ENCODE results near the gene SNX21.
A peak's percentile ranks its signal among the peaks of the same experiment; 100 is the strongest.

SNX21 gene

GRCh38 chr20:45843506-45843905, 9.9 kb downstream of the SNX21 start:
- Histone ChIP-seq H3K27me3 (ENCODE audit: control insufficient read depth in 1 of 2, insufficient read depth in 1 of 2, low read length in 2 of 2) (no peaks in the 10 kb centered on the region), H2BK12ac (ENCODE audit: low read length in 2 of 2) (no peak overlapping the region), H3K4me3 (ENCODE audit: insufficient read depth in 1 of 2, low read depth in 1 of 2, low read length in 2 of 2) (no peak overlapping the region), H2BK120ac (ENCODE audit: low read depth, low read length) (no peak overlapping the region), H2BK15ac (ENCODE audit: low read depth, poor library complexity, severe bottlenecking) (no peak overlapping the region), H3K9ac (ENCODE audit: low read length) (no peak overlapping the region), H3K4me2 (ENCODE audit: low read length, poor library complexity, severe bottlenecking) (no peak overlapping the region), H4K91ac (ENCODE audit: low read length) (no peak overlapping the region), H3K27ac (ENCODE audit: low read length, poor library complexity, severe bottlenecking) (no peak overlapping the region), H3K4me1 (ENCODE audit: control insufficient read depth, insufficient read depth, low read depth, low read length) (peaks cover 10% of the 10 kb centered on the region), H3K9me3 (ENCODE audit: control insufficient read depth, low read length) (no peaks in the 10 kb centered on the region), H2BK5ac (ENCODE audit: low read depth, low read length, poor library complexity, severe bottlenecking) (no peak overlapping the region), H4K8ac (ENCODE audit: low read length) (no peak overlapping the region), H3K4ac (ENCODE audit: low read depth in 1 of 2, low read length in 2 of 2) (no peak overlapping the region), H3K23ac (ENCODE audit: low read length in 2 of 2) (no peak overlapping the region), H3K79me1 (replicated peaks; ENCODE audit: low read length, poor library complexity, severe bottlenecking) (peaks cover 18% of the 10 kb centered on the region), H3K36me3 (ENCODE audit: control insufficient read depth in 1 of 2, insufficient read depth in 2 of 2, low read depth in 1 of 2, low read length in 2 of 2) (peaks cover 56 to 87% of the 10 kb centered on the region in 2 experiments), H3K18ac (ENCODE audit: low read depth in 1 of 2, low read length in 2 of 2) (no peak overlapping the region), H2AK5ac (ENCODE audit: low read length, severe bottlenecking) (no peak overlapping the region), H3K14ac (ENCODE audit: low read length in 2 of 2) (no peak overlapping the region), H2AFZ (ENCODE audit: low read depth, low read length) (no peak overlapping the region)
- WGBS, result 96% methylated on average over 14 of the region's 14 CpGs
- DNase-seq, result no peak

- H3K27me3 ChIP-seq (ENCODE audit: control insufficient read depth in 1 of 2, insufficient read depth in 1 of 2, low read length in 2 of 2), result no peaks in the 10 kb centered on the region
- no peak for DNase-seq
- H3K27ac ChIP-seq (ENCODE audit: low read length, poor library complexity, severe bottlenecking), result no peak overlapping the region
- H3K9me3 ChIP-seq (ENCODE audit: control insufficient read depth, low read length), result no peaks in the 10 kb centered on the region
- no peak overlapping the region for H3K9ac ChIP-seq (ENCODE audit: low read length)
- H3K4me3 ChIP-seq (ENCODE audit: insufficient read depth in 1 of 2, low read depth in 1 of 2, low read length in 2 of 2), result no peak overlapping the region
- H3K79me1 ChIP-seq (replicated peaks; ENCODE audit: low read length, poor library complexity, severe bottlenecking), result peaks cover 16% of the 10 kb centered on the region
- no peak overlapping the region for H3K14ac ChIP-seq (ENCODE audit: low read length in 2 of 2)
- no peak overlapping the region for H3K23ac ChIP-seq (ENCODE audit: low read length in 2 of 2)
- no peak overlapping the region for H3K4ac ChIP-seq (ENCODE audit: low read depth in 1 of 2, low read length in 2 of 2)
- H3K36me3 ChIP-seq (ENCODE audit: control insufficient read depth in 1 of 2, insufficient read depth in 2 of 2, low read depth in 1 of 2, low read length in 2 of 2), result peaks cover 55 to 84% of the 10 kb centered on the region in 2 experiments
- no peak overlapping the region for H2BK15ac ChIP-seq (ENCODE audit: low read depth, poor library complexity, severe bottlenecking)
- H2AFZ ChIP-seq (ENCODE audit: low read depth, low read length), result no peak overlapping the region
- no peak overlapping the region for H2AK5ac ChIP-seq (ENCODE audit: low read length, severe bottlenecking)
- no peak overlapping the region for H4K8ac ChIP-seq (ENCODE audit: low read length)
- no peak overlapping the region for H2BK12ac ChIP-seq (ENCODE audit: low read length in 2 of 2)
- no peak overlapping the region for H3K18ac ChIP-seq (ENCODE audit: low read depth in 1 of 2, low read length in 2 of 2)
- no peak overlapping the region for H4K91ac ChIP-seq (ENCODE audit: low read length)
- H2BK5ac ChIP-seq (ENCODE audit: low read depth, low read length, poor library complexity, severe bottlenecking), result no peak overlapping the region
- H3K4me1 ChIP-seq (ENCODE audit: control insufficient read depth, insufficient read depth, low read depth, low read length), result peaks cover 10% of the 10 kb centered on the region
- no peak overlapping the region for H2BK120ac ChIP-seq (ENCODE audit: low read depth, low read length)
- no peak overlapping the region for H3K4me2 ChIP-seq (ENCODE audit: low read length, poor library complexity, severe bottlenecking)
Observed at GRCh38 chr20:45845452-45845851, 11.9 kb downstream of the SNX21 start.

- H3K36me3 ChIP-seq (ENCODE audit: control insufficient read depth in 1 of 2, insufficient read depth in 2 of 2, low read depth in 1 of 2, low read length in 2 of 2), result peaks cover 38 to 72% of the 10 kb centered on the region in 2 experiments
- no peak overlapping the region for H3K4me2 ChIP-seq (ENCODE audit: low read length, poor library complexity, severe bottlenecking)
- H3K14ac ChIP-seq (ENCODE audit: low read length in 2 of 2), result no peak overlapping the region
- H2BK5ac ChIP-seq (ENCODE audit: low read depth, low read length, poor library complexity, severe bottlenecking), result no peak overlapping the region
- H3K23ac ChIP-seq (ENCODE audit: low read length in 2 of 2), result peak overlapping the region in 1 of 2 experiments; percentile 48
- H2AFZ ChIP-seq (ENCODE audit: low read depth, low read length), result no peak overlapping the region
- H4K8ac ChIP-seq (ENCODE audit: low read length), result no peak overlapping the region
- peaks cover 25% of the 10 kb centered on the region for H3K79me1 ChIP-seq (replicated peaks; ENCODE audit: low read length, poor library complexity, severe bottlenecking)
- no peak overlapping the region for H2BK120ac ChIP-seq (ENCODE audit: low read depth, low read length)
- no peaks in the 10 kb centered on the region for H3K9me3 ChIP-seq (ENCODE audit: control insufficient read depth, low read length)
- no peak overlapping the region for H2AK5ac ChIP-seq (ENCODE audit: low read length, severe bottlenecking)
- peak overlapping the region; percentile 7 for H4K91ac ChIP-seq (ENCODE audit: low read length)
- no peak overlapping the region for H3K27ac ChIP-seq (ENCODE audit: low read length, poor library complexity, severe bottlenecking)
- H3K27me3 ChIP-seq (ENCODE audit: control insufficient read depth in 1 of 2, insufficient read depth in 1 of 2, low read length in 2 of 2), result no peaks in the 10 kb centered on the region
- H2BK12ac ChIP-seq (ENCODE audit: low read length in 2 of 2), result no peak overlapping the region
- no peak overlapping the region for H3K18ac ChIP-seq (ENCODE audit: low read depth in 1 of 2, low read length in 2 of 2)
- H3K4ac ChIP-seq (ENCODE audit: low read depth in 1 of 2, low read length in 2 of 2), result no peak overlapping the region
- H2BK15ac ChIP-seq (ENCODE audit: low read depth, poor library complexity, severe bottlenecking), result no peak overlapping the region
- no peak for DNase-seq
- no peak overlapping the region for H3K9ac ChIP-seq (ENCODE audit: low read length)
- H3K4me3 ChIP-seq (ENCODE audit: insufficient read depth in 1 of 2, low read depth in 1 of 2, low read length in 2 of 2), result no peak overlapping the region
- peaks cover 2% of the 10 kb centered on the region for H3K4me1 ChIP-seq (ENCODE audit: control insufficient read depth, insufficient read depth, low read depth, low read length)
- WGBS, result 96% methylated on average over 8 of the region's 8 CpGs
Observed at GRCh38 chr20:45848421-45848820, 14.8 kb downstream of the SNX21 start.

GRCh38 chr20:45848969-45849582, 15.5 kb downstream of the SNX21 start:
- no peak overlapping the region for H2AK5ac ChIP-seq (ENCODE audit: low read length, severe bottlenecking)
- no peak overlapping the region for H3K27ac ChIP-seq (ENCODE audit: low read length, poor library complexity, severe bottlenecking)
- H3K4me1 ChIP-seq (ENCODE audit: control insufficient read depth, insufficient read depth, low read depth, low read length), result peaks cover 2% of the 10 kb centered on the region
- no peak overlapping the region for H4K91ac ChIP-seq (ENCODE audit: low read length)
- no peak overlapping the region for H2AFZ ChIP-seq (ENCODE audit: low read depth, low read length)
- no peak overlapping the region for H3K9ac ChIP-seq (ENCODE audit: low read length)
- WGBS, result 98% methylated on average over 7 of the region's 8 CpGs
- H3K4me2 ChIP-seq (ENCODE audit: low read length, poor library complexity, severe bottlenecking), result no peak overlapping the region
- H3K18ac ChIP-seq (ENCODE audit: low read depth in 1 of 2, low read length in 2 of 2), result no peak overlapping the region
- H3K79me1 ChIP-seq (replicated peaks; ENCODE audit: low read length, poor library complexity, severe bottlenecking), result peaks cover 27% of the 10 kb centered on the region
- no peak overlapping the region for H2BK12ac ChIP-seq (ENCODE audit: low read length in 2 of 2)
- no peak overlapping the region for H2BK15ac ChIP-seq (ENCODE audit: low read depth, poor library complexity, severe bottlenecking)
- no peak overlapping the region for H3K4ac ChIP-seq (ENCODE audit: low read depth in 1 of 2, low read length in 2 of 2)
- no peaks in the 10 kb centered on the region for H3K27me3 ChIP-seq (ENCODE audit: control insufficient read depth in 1 of 2, insufficient read depth in 1 of 2, low read length in 2 of 2)
- no peaks in the 10 kb centered on the region for H3K9me3 ChIP-seq (ENCODE audit: control insufficient read depth, low read length)
- no peak overlapping the region for H3K23ac ChIP-seq (ENCODE audit: low read length in 2 of 2)
- no peak overlapping the region for H2BK5ac ChIP-seq (ENCODE audit: low read depth, low read length, poor library complexity, severe bottlenecking)
- H4K8ac ChIP-seq (ENCODE audit: low read length), result no peak overlapping the region
- no peak overlapping the region for H3K14ac ChIP-seq (ENCODE audit: low read length in 2 of 2)
- no peak for DNase-seq
- H3K36me3 ChIP-seq (ENCODE audit: control insufficient read depth in 1 of 2, insufficient read depth in 2 of 2, low read depth in 1 of 2, low read length in 2 of 2), result peaks cover 32 to 72% of the 10 kb centered on the region in 2 experiments
- no peak overlapping the region for H3K4me3 ChIP-seq (ENCODE audit: insufficient read depth in 1 of 2, low read depth in 1 of 2, low read length in 2 of 2)
- H2BK120ac ChIP-seq (ENCODE audit: low read depth, low read length), result no peak overlapping the region

All from mesenchymal stem cell (in vitro differentiated cells and primary cell).